ENCODE data around the gene USP9X. TPM values are rescaled to one million over a fixed set of nuclear protein-coding genes. Genes with fewer than 3 reads are reported as not detected.

The USP9X gene
- polyA plus RNA-seq, 1 of the 3 experiments (the other 2 are of a cell fraction) = 13.2 TPM

- POLR2A ChIA-PET = no interaction called here
- no peaks in the 10 kb centered on the region for H3K4me1 ChIP-seq (ENCODE audit: control insufficient read depth in 1 of 2, insufficient read depth in 2 of 2, low read depth in 1 of 2, low read length in 1 of 2)
Observed at GRCh38 chrX:41258871-41259270, 173.6 kb downstream of the USP9X start.

GRCh38 chrX:41259516-41259915 is 174.3 kb downstream of the USP9X start:
- Histone ChIP-seq H3K4me1 (ENCODE audit: control insufficient read depth in 1 of 2, insufficient read depth in 2 of 2, low read depth in 1 of 2, low read length in 1 of 2) (no peaks in the 10 kb centered on the region), H3K4me3 (ENCODE audit: low read depth in 2 of 2, low read length in 1 of 2) (no peak overlapping the region), H3K27ac (ENCODE audit: low read depth in 2 of 2, low read length in 1 of 2) (no peak overlapping the region), H3K36me3 (replicated peaks in 1 of 2; ENCODE audit: control insufficient read depth in 1 of 2, insufficient read depth in 2 of 2, low read length in 1 of 2) (no peaks in the 10 kb centered on the region), H3K9me3 (no peaks in the 10 kb centered on the region), H3K4me2 (no peak overlapping the region), H3F3A (replicated peaks; ENCODE audit: insufficient read depth) (no peaks in the 10 kb centered on the region), H3K9ac (no peak overlapping the region), H4K20me1 (ENCODE audit: insufficient read depth) (no peaks in the 10 kb centered on the region), H3K9me2 (no peaks in the 10 kb centered on the region), H3K79me2 (ENCODE audit: insufficient read depth) (no peaks in the 10 kb centered on the region), H2AFZ (ENCODE audit: low read depth) (no peak overlapping the region), H3K27me3 (ENCODE audit: insufficient read depth) (no peaks in the 10 kb centered on the region)
- no peak for TF ChIP-seq CTCF (IDR thresholded peaks at IDR 0.05)
- TF ChIP-seq RCOR1 (IDR thresholded peaks at IDR 0.05; ENCODE audit: low read length) = no peak
- TF ChIP-seq JUND (IDR thresholded peaks at IDR 0.05) = no peak
- no peak for TF ChIP-seq EZH2phosphoT487 (IDR thresholded peaks at IDR 0.05; ENCODE audit: borderline replicate concordance, low read depth)
- TF ChIP-seq ELF1 (IDR thresholded peaks at IDR 0.05) = no peak
- TF ChIP-seq MAX (IDR thresholded peaks at IDR 0.05; ENCODE audit: low read depth) = no peak
- no peak for TF ChIP-seq RXRA (IDR thresholded peaks at IDR 0.05; ENCODE audit: borderline replicate concordance, low read depth)
- peak; percentile 39; the same call in 1 of the 2 replicates for TF ChIP-seq RAD21 (IDR thresholded peaks at IDR 0.05; ENCODE audit: low read length)
- TF ChIP-seq TCF12 (IDR thresholded peaks at IDR 0.05) = peak; percentile 61; the same call in 1 of the 2 replicates
- DNase-seq = peak; percentile 43
- ChIA-PET POLR2A (no interaction called here), CTCF (interaction anchor here (0.9 to 2.1 kb wide), 3 partner anchors 79 to 716 kb away, joined by 3 to 6 read pairs (median 3); no protein-coding TSS in a partner anchor)
- WGBS (ENCODE audit: low lambda C conversion rate) = 51% methylated on average over 8 of the region's 13 CpGs

More at GRCh38 chrX:41258871-41259270, 173.6 kb downstream of the USP9X start:
- WGBS (ENCODE audit: low lambda C conversion rate) = 89% methylated on average over 11 of the region's 14 CpGs
- no peak overlapping the region for H3K4me3 ChIP-seq (ENCODE audit: low read depth in 2 of 2, low read length in 1 of 2)
- H3K27me3 ChIP-seq (ENCODE audit: insufficient read depth) = no peaks in the 10 kb centered on the region
- no peaks in the 10 kb centered on the region for H4K20me1 ChIP-seq (ENCODE audit: insufficient read depth)
- no peaks in the 10 kb centered on the region for H3K36me3 ChIP-seq (replicated peaks in 1 of 2; ENCODE audit: control insufficient read depth in 1 of 2, insufficient read depth in 2 of 2, low read length in 1 of 2)
- no peaks in the 10 kb centered on the region for H3K9me2 ChIP-seq
- H3K9ac ChIP-seq = no peak overlapping the region
- no peaks in the 10 kb centered on the region for H3K79me2 ChIP-seq (ENCODE audit: insufficient read depth)
- TF ChIP-seq NRF1 (IDR thresholded peaks at IDR 0.05; ENCODE audit: low read depth, low read length) = no peak
- no peak for DNase-seq
- no peak overlapping the region for H2AFZ ChIP-seq (ENCODE audit: low read depth)
- H3F3A ChIP-seq (replicated peaks; ENCODE audit: insufficient read depth) = no peaks in the 10 kb centered on the region
- CTCF ChIA-PET = interaction anchor here (1.0 to 2.1 kb wide), 2 partner anchors 79 to 715 kb away, joined by 3 to 6 read pairs; no protein-coding TSS in a partner anchor
- H3K27ac ChIP-seq (ENCODE audit: low read depth in 2 of 2, low read length in 1 of 2) = no peak overlapping the region
- H3K9me3 ChIP-seq = no peaks in the 10 kb centered on the region
- no peak overlapping the region for H3K4me2 ChIP-seq

- no peak overlapping the region for H3K27ac ChIP-seq (ENCODE audit: low read depth in 2 of 2, low read length in 1 of 2)
- DNase-seq = no peak
- H2AFZ ChIP-seq (ENCODE audit: low read depth) = peak overlapping the region; percentile 20; the same call in 1 of the 2 replicates
- no peaks in the 10 kb centered on the region for H3F3A ChIP-seq (replicated peaks; ENCODE audit: insufficient read depth)
- no peak overlapping the region; a peak in 1 of 4 replicates for H3K4me3 ChIP-seq (ENCODE audit: low read depth in 2 of 2, low read length in 1 of 2)
- peak overlapping the region; percentile 42 for H3K4me2 ChIP-seq
- CTCF ChIA-PET = interaction anchor here (0.8 to 6.5 kb wide), 2 partner anchors 12 to 17 kb away, joined by 3 to 33 read pairs; no protein-coding TSS in a partner anchor
- H3K9me3 ChIP-seq = no peaks in the 10 kb centered on the region
- no peak overlapping the region for H3K9ac ChIP-seq
- no peaks in the 10 kb centered on the region for H4K20me1 ChIP-seq (ENCODE audit: insufficient read depth)
- H3K27me3 ChIP-seq (ENCODE audit: insufficient read depth) = no peaks in the 10 kb centered on the region
- no peaks in the 10 kb centered on the region for H3K9me2 ChIP-seq
- no peaks in the 10 kb centered on the region for H3K4me1 ChIP-seq (ENCODE audit: control insufficient read depth in 1 of 2, insufficient read depth in 2 of 2, low read depth in 1 of 2, low read length in 1 of 2)
- POLR2A ChIA-PET = no interaction called here
- H3K36me3 ChIP-seq (replicated peaks in 1 of 2; ENCODE audit: control insufficient read depth in 1 of 2, insufficient read depth in 2 of 2, low read length in 1 of 2) = no peaks in the 10 kb centered on the region
- WGBS (ENCODE audit: low lambda C conversion rate) = 45% methylated on average over 8 of the region's 8 CpGs
- TF ChIP-seq MAX (IDR thresholded peaks at IDR 0.05; ENCODE audit: low read depth) = peak; percentile 48
- no peak for TF ChIP-seq MEF2A (IDR thresholded peaks at IDR 0.05; ENCODE audit: borderline replicate concordance, low read depth)
- no peak for TF ChIP-seq USF2 (IDR thresholded peaks at IDR 0.05; ENCODE audit: borderline replicate concordance, low read depth, low read length)
- TF ChIP-seq USF1 (IDR thresholded peaks at IDR 0.05; ENCODE audit: borderline replicate concordance, low read depth) = peak; percentile 53; the same call in 1 of the 2 replicates
- no peaks in the 10 kb centered on the region for H3K79me2 ChIP-seq (ENCODE audit: insufficient read depth)
Observed at GRCh38 chrX:41265615-41266014, 180.4 kb downstream of the USP9X start.

Data from SK-N-SH (cell line).